NCI-H1092 (cell line): Measurements from ENCODE around the gene IRS1.

Experiments used
- DNase-seq: peaks from one replicate; lab custom pipeline; 2025; lab: John Stamatoyannopoulos, UW

IRS1 gene

GRCh38 chr2:226790011-226790410 lies 9.6 kb downstream of the IRS1 start:
- no peak for DNase-seq

- no peak for DNase-seq
Observed at GRCh38 chr2:226788881-226789490, 10.6 kb downstream of the IRS1 start.

- no peak for DNase-seq
Observed at GRCh38 chr2:226788064-226788463, 11.6 kb downstream of the IRS1 start.

GRCh38 chr2:226783885-226784284 lies 15.7 kb downstream of the IRS1 start:
- DNase-seq, result no peak

GRCh38 chr2:226782092-226782713 lies 17.4 kb downstream of the IRS1 start:
- DNase-seq, result no peak

- no peak for DNase-seq
Observed at GRCh38 chr2:226780431-226780830, 19.2 kb downstream of the IRS1 start.

GRCh38 chr2:226777611-226778010 lies 22.0 kb downstream of the IRS1 start:
- no peak for DNase-seq

GRCh38 chr2:226776104-226776503 lies 23.5 kb downstream of the IRS1 start:
- DNase-seq, result no peak

GRCh38 chr2:226775032-226775509 lies 24.5 kb downstream of the IRS1 start:
- DNase-seq, result no peak

- no peak for DNase-seq
Observed at GRCh38 chr2:226773291-226773690, 26.3 kb downstream of the IRS1 start.

- DNase-seq, result no peak
Observed at GRCh38 chr2:226772389-226773179, 27.0 kb downstream of the IRS1 start.

- DNase-seq, result no peak
Observed at GRCh38 chr2:226771067-226771466, 28.6 kb downstream of the IRS1 start.

GRCh38 chr2:226767056-226767813 lies 32.4 kb downstream of the IRS1 start:
- no peak for DNase-seq

- no peak for DNase-seq
Observed at GRCh38 chr2:226766352-226767055, 33.1 kb downstream of the IRS1 start.

GRCh38 chr2:226763320-226763719 lies 36.3 kb downstream of the IRS1 start:
- no peak for DNase-seq

- no peak for DNase-seq
Observed at GRCh38 chr2:226761195-226761583, 38.4 kb downstream of the IRS1 start.

GRCh38 chr2:226760412-226761194 lies 39.0 kb downstream of the IRS1 start:
- DNase-seq, result no peak

- DNase-seq, result no peak
Observed at GRCh38 chr2:226759768-226760167, 39.9 kb downstream of the IRS1 start.

- no peak for DNase-seq
Observed at GRCh38 chr2:226758921-226759640, 40.5 kb downstream of the IRS1 start.

GRCh38 chr2:226756131-226756530 lies 43.5 kb downstream of the IRS1 start:
- no peak for DNase-seq
